GM23338 (cell line): ENCODE data around the gene BID. TPM values are rescaled to one million over a fixed set of nuclear protein-coding genes. Genes with fewer than 3 reads are reported as not detected.

Source experiments
- ATAC-seq: fragments of 200-7000 bp; cut with Tn5 transposase; 3 replicates; pipeline ENCODE4 v1.9.1; 2020
- DNase-seq: peaks from one replicate; pipeline ENCODE4 v3.0.0-alpha.2; 2015; ENCODE audit warnings: low spot score
- H2AFZ ChIP-seq: fragments of 200-600 bp; sonication (generic); 2 replicates; pipeline ENCODE4 v1.8.0; 2016; ENCODE audit warnings: antibody characterized with exemption, mild to moderate bottlenecking, moderate library complexity
- H3F3A ChIP-seq: fragments of 200-600 bp; sonication (generic); replicated peaks from 2 replicates; pipeline ENCODE4 v1.8.0; 2017; ENCODE audit warnings: antibody characterized with exemption, mixed run types, low read depth
- H3K27ac ChIP-seq: fragments of 200-600 bp; sonication (generic); 2 replicates; pipeline ENCODE4 v1.6.1; 2016; ENCODE audit warnings: low read depth
- H3K27me3 ChIP-seq: fragments of 200-600 bp; sonication (generic); 2 replicates; pipeline ENCODE4 v1.8.0; 2016; ENCODE audit warnings: mild to moderate bottlenecking, mixed run types, moderate library complexity; ENCODE audit not compliant: insufficient read depth
- H3K36me3 ChIP-seq: fragments of 200-600 bp; sonication (generic); 2 replicates; pipeline ENCODE4 v1.8.0; 2016; ENCODE audit warnings: mild to moderate bottlenecking; ENCODE audit not compliant: insufficient read depth
- H3K4me1 ChIP-seq: fragments of 200-600 bp; sonication (generic); 2 replicates; pipeline ENCODE4 v1.8.0; 2016; ENCODE audit warnings: mild to moderate bottlenecking, moderate library complexity; ENCODE audit not compliant: insufficient read depth
- H3K4me2 ChIP-seq: fragments of 200-600 bp; sonication (generic); 2 replicates; pipeline ENCODE4 v1.7.1; 2017; ENCODE audit warnings: mixed run types
- H3K4me3 ChIP-seq: fragments of 200-600 bp; sonication (generic); 2 replicates; pipeline ENCODE4 v1.6.1; 2016; ENCODE audit warnings: mixed run types
- H3K79me2 ChIP-seq: fragments of 200-600 bp; sonication (generic); replicated peaks from 2 replicates; pipeline ENCODE4 v1.8.0; 2017; ENCODE audit warnings: mild to moderate bottlenecking; ENCODE audit not compliant: insufficient read depth
- H3K9me2 ChIP-seq: fragments of 200-600 bp; sonication (generic); 2 replicates; pipeline ENCODE4 v1.8.0; 2017; ENCODE audit not compliant: insufficient read depth
- H4K20me1 ChIP-seq: fragments of 200-600 bp; sonication (generic); replicated peaks from 2 replicates; pipeline ENCODE4 v1.8.0; 2017; ENCODE audit warnings: mild to moderate bottlenecking; ENCODE audit not compliant: insufficient read depth
- H3K27ac Mint-ChIP-seq: 2 replicates; pipeline ENCODE4 v1.8.0; 2020; ENCODE audit warnings: inconsistent platforms, mild to moderate bottlenecking, moderate library complexity, mixed read lengths
- H3K27me3 Mint-ChIP-seq: 3 replicates; pipeline ENCODE4 v1.8.0; 2022; ENCODE audit warnings: low read depth, mild to moderate bottlenecking, moderate library complexity, mixed read lengths, inconsistent platforms; ENCODE audit not compliant: insufficient read depth, poor library complexity
- H3K36me3 Mint-ChIP-seq: 3 replicates; pipeline ENCODE4 v1.8.0; 2021; ENCODE audit warnings: low read depth, mild to moderate bottlenecking, inconsistent platforms, moderate library complexity, mixed read lengths
- H3K4me1 Mint-ChIP-seq: 3 replicates; pipeline ENCODE4 v1.8.0; 2020; ENCODE audit warnings: mild to moderate bottlenecking, inconsistent platforms, mixed read lengths
- H3K4me3 Mint-ChIP-seq: 3 replicates; pipeline ENCODE4 v1.8.0; 2021; ENCODE audit warnings: moderate library complexity, mild to moderate bottlenecking, inconsistent platforms, mixed read lengths
- H3K9me3 Mint-ChIP-seq: 3 replicates; pipeline ENCODE4 v1.8.0; 2020; ENCODE audit warnings: moderate library complexity, mild to moderate bottlenecking, inconsistent platforms, mixed read lengths
- CREB1 ChIP-seq: fragments of 250-450 bp; sonication (Bioruptor Pico); IDR thresholded peaks from 2 replicates; pipeline ENCODE4 v1.5.0; 2020; ENCODE audit warnings: low read depth, mild to moderate bottlenecking, moderate library complexity
- NANOG ChIP-seq: IDR thresholded peaks from 2 replicates; pipeline ENCODE4 v1.6.1; 2016; ENCODE audit warnings: antibody characterized with exemption, borderline replicate concordance
- POLR2AphosphoS5 ChIP-seq: IDR thresholded peaks from 2 replicates; pipeline ENCODE4 v1.6.1; 2016; ENCODE audit warnings: antibody characterized with exemption, low read depth
- ZNF331 ChIP-seq: fragments of 250-450 bp; sonication (Bioruptor Pico); IDR thresholded peaks from 2 replicates; pipeline ENCODE4 v1.5.0; 2020; ENCODE audit warnings: low read depth, mild to moderate bottlenecking, moderate library complexity
- polyA plus RNA-seq: library from polyadenylated mRNA; unstranded; fragments of >200 nt; fragmentation: Nextera tagmentation; extraction: Ambion mirVana; gene quantifications from 2 replicates; pipeline ENCODE4 v1.2.1, GENCODE V29; 2016
- total RNA-seq: library from RNA; depleted of rRNA; stranded (reverse); fragments of >200 nt; shearing (Covaris generic); gene quantifications from 2 replicates; pipeline ENCODE4 v1.2.3, GENCODE V29; 2014
- TF ChIP-seq, protein P1 (sequence below): fragments of 250-450 bp; sonication (Bioruptor Pico); IDR thresholded peaks from 2 replicates; pipeline ENCODE4 v1.5.0; 2020; ENCODE audit warnings: mild to moderate bottlenecking, moderate library complexity
- TF ChIP-seq, protein P2 (sequence below): IDR thresholded peaks from one replicate; pipeline ENCODE4 v1.6.1; 2018; ENCODE audit warnings: antibody characterized with exemption; ENCODE audit not compliant: unreplicated experiment

Gene BID
- total and polyA plus RNA-seq, 2 experiments from 2014 or later, result 65.1 to 125 TPM

DNA sequence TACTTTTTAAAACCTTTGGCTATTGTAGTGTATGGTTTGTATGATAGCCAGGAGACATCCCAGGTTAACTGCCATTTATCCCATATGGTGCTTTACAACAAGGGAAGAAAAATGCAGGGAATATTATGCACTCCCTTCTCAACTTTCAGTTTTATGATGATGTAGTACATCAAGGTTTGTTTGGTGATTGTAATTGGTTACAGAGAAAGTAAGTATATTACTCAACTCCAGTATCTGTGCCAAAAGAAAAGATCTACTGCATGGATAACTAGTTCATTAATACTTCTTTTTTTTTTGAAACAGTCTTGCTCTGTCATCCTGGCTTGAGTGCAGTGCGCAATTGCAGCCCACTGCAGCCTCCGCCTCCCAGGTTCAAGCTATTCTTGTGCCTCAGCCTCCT lies 70.5 kb downstream of the BID start:
- H3K36me3 Mint-ChIP-seq, result peaks cover 17% of the 10 kb centered on the region; the same call in 2 of the 3 replicates
- no peak overlapping the region for H3K27ac Mint-ChIP-seq
- ATAC-seq, result no peak

More for the DNA sequence above, 70.5 kb downstream of the BID start:
- Histone ChIP-seq H2AFZ (no peak overlapping the region), H3K27me3 (no peaks in the 10 kb centered on the region), H4K20me1 (no peaks in the 10 kb centered on the region), H3K4me2 (no peak overlapping the region), H3K4me3 (no peak overlapping the region), H3K36me3 (0 out of 2 replicates have a peak, but pooled peaks cover 4% of the 10 kb centered on the region), H3K27ac (no peak overlapping the region), H3K9me2 (no peaks in the 10 kb centered on the region), H3K79me2 (no peaks in the 10 kb centered on the region), H3F3A (no peaks in the 10 kb centered on the region), H3K4me1 (peaks cover 15% of the 10 kb centered on the region)
- TF ChIP-seq, protein P1, sequence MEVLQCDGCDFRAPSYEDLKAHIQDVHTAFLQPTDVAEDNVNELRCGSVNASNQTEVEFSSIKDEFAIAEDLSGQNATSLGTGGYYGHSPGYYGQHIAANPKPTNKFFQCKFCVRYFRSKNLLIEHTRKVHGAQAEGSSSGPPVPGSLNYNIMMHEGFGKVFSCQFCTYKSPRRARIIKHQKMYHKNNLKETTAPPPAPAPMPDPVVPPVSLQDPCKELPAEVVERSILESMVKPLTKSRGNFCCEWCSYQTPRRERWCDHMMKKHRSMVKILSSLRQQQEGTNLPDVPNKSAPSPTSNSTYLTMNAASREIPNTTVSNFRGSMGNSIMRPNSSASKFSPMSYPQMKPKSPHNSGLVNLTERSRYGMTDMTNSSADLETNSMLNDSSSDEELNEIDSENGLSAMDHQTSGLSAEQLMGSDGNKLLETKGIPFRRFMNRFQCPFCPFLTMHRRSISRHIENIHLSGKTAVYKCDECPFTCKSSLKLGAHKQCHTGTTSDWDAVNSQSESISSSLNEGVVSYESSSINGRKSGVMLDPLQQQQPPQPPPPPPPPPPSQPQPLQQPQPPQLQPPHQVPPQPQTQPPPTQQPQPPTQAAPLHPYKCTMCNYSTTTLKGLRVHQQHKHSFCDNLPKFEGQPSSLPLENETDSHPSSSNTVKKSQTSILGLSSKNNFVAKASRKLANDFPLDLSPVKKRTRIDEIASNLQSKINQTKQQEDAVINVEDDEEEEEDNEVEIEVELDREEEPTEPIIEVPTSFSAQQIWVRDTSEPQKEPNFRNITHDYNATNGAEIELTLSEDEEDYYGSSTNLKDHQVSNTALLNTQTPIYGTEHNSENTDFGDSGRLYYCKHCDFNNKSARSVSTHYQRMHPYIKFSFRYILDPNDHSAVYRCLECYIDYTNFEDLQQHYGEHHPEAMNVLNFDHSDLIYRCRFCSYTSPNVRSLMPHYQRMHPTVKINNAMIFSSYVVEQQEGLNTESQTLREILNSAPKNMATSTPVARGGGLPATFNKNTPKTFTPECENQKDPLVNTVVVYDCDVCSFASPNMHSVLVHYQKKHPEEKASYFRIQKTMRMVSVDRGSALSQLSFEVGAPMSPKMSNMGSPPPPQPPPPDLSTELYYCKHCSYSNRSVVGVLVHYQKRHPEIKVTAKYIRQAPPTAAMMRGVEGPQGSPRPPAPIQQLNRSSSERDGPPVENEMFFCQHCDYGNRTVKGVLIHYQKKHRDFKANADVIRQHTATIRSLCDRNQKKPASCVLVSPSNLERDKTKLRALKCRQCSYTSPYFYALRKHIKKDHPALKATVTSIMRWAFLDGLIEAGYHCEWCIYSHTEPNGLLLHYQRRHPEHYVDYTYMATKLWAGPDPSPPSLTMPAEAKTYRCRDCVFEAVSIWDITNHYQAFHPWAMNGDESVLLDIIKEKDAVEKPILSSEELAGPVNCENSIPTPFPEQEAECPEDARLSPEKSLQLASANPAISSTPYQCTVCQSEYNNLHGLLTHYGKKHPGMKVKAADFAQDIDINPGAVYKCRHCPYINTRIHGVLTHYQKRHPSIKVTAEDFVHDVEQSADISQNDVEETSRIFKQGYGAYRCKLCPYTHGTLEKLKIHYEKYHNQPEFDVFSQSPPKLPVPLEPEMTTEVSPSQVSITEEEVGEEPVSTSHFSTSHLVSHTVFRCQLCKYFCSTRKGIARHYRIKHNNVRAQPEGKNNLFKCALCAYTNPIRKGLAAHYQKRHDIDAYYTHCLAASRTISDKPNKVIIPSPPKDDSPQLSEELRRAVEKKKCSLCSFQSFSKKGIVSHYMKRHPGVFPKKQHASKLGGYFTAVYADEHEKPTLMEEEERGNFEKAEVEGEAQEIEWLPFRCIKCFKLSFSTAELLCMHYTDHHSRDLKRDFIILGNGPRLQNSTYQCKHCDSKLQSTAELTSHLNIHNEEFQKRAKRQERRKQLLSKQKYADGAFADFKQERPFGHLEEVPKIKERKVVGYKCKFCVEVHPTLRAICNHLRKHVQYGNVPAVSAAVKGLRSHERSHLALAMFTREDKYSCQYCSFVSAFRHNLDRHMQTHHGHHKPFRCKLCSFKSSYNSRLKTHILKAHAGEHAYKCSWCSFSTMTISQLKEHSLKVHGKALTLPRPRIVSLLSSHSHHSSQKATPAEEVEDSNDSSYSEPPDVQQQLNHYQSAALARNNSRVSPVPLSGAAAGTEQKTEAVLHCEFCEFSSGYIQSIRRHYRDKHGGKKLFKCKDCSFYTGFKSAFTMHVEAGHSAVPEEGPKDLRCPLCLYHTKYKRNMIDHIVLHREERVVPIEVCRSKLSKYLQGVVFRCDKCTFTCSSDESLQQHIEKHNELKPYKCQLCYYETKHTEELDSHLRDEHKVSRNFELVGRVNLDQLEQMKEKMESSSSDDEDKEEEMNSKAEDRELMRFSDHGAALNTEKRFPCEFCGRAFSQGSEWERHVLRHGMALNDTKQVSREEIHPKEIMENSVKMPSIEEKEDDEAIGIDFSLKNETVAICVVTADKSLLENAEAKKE (CRISPR knock-in tag), result no peak
- TF ChIP-seq, protein P2, sequence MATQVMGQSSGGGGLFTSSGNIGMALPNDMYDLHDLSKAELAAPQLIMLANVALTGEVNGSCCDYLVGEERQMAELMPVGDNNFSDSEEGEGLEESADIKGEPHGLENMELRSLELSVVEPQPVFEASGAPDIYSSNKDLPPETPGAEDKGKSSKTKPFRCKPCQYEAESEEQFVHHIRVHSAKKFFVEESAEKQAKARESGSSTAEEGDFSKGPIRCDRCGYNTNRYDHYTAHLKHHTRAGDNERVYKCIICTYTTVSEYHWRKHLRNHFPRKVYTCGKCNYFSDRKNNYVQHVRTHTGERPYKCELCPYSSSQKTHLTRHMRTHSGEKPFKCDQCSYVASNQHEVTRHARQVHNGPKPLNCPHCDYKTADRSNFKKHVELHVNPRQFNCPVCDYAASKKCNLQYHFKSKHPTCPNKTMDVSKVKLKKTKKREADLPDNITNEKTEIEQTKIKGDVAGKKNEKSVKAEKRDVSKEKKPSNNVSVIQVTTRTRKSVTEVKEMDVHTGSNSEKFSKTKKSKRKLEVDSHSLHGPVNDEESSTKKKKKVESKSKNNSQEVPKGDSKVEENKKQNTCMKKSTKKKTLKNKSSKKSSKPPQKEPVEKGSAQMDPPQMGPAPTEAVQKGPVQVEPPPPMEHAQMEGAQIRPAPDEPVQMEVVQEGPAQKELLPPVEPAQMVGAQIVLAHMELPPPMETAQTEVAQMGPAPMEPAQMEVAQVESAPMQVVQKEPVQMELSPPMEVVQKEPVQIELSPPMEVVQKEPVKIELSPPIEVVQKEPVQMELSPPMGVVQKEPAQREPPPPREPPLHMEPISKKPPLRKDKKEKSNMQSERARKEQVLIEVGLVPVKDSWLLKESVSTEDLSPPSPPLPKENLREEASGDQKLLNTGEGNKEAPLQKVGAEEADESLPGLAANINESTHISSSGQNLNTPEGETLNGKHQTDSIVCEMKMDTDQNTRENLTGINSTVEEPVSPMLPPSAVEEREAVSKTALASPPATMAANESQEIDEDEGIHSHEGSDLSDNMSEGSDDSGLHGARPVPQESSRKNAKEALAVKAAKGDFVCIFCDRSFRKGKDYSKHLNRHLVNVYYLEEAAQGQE, result no peak
- no peak for TF ChIP-seq CREB1 (CRISPR knock-in tag)
- no peak for TF ChIP-seq POLR2AphosphoS5
- no peak for TF ChIP-seq NANOG
- TF ChIP-seq ZNF331, result no peak
- H3K9me3 Mint-ChIP-seq, result no peaks in the 10 kb centered on the region
- peaks cover 34% of the 10 kb centered on the region for H3K4me1 Mint-ChIP-seq
- peaks cover under 1% of the 10 kb centered on the region for H3K27me3 Mint-ChIP-seq
- no peak for DNase-seq
- no peak overlapping the region for H3K4me3 Mint-ChIP-seq
